ENCODE measurements around the gene UBXN2A. TPM values are rescaled to one million over a fixed set of nuclear protein-coding genes. Genes with fewer than 3 reads are reported as not detected.
A peak's percentile ranks its signal among the peaks of the same experiment; 100 is the strongest.

The UBXN2A gene
- total and polyA plus RNA-seq, 2 of the 8 experiments (the other 6 are each of a cell fraction or from before 2014, with no cell fraction given), result 3.6 to 20.4 TPM

- H3K4me2 ChIP-seq (ENCODE audit: insufficient read depth in 1 of 2, low read depth in 2 of 2, low read length in 2 of 2), result peak within 1 kb of the TSS; percentile 29 to 73
- no peak within 1 kb of the TSS for H2BK20ac ChIP-seq (ENCODE audit: low read length)
- H2BK15ac ChIP-seq (ENCODE audit: low read length), result no peak within 1 kb of the TSS
- H3K9me3 ChIP-seq (ENCODE audit: insufficient read depth in 2 of 2, low read depth in 1 of 2, low read length in 1 of 2), result no peaks in the 10 kb centered on the region
- no peak within 1 kb of the TSS for H2AK5ac ChIP-seq (ENCODE audit: low read depth, low read length)
- peak within 1 kb of the TSS; percentile 73 to 95 (median 84) for H3K4me3 ChIP-seq (ENCODE audit: extremely low read depth in 1 of 4, insufficient read depth in 2 of 4, low read depth in 3 of 4, low read length in 4 of 4)
- peaks cover 5% of the 10 kb centered on the region; the same call in 1 of the 2 replicates for H3K23me2 ChIP-seq (ENCODE audit: low read depth, low read length)
- no peak within 1 kb of the TSS for H3K14ac ChIP-seq (ENCODE audit: insufficient read length)
- peak within 1 kb of the TSS; percentile 53; the same call in 1 of the 2 replicates for H3K27ac ChIP-seq (ENCODE audit: low read depth, low read length)
- 2% methylated on average over 36 of the region's 38 CpGs; no CpG with 5 or more reads in 1 of the 2 experiments for WGBS, 2 experiments (ENCODE audit: extremely low coverage in 1 of 2, insufficient coverage in 1 of 2, insufficient read length in 1 of 2, insufficient replicate concordance in 2 of 2, low coverage in 1 of 2, low lambda C conversion rate in 2 of 2, missing lambda C conversion rate in 1 of 2)
- peaks cover 5 to 12% (median 6%) of the 10 kb centered on the region in 4 experiments; a peak in 5 of 7 replicates for H3K4me1 ChIP-seq (replicated peaks in 1 of 4; ENCODE audit: control insufficient read depth in 3 of 4, insufficient read depth in 4 of 4, low read length in 3 of 4)
- H2BK12ac ChIP-seq (ENCODE audit: low read depth, low read length), result peak within 1 kb of the TSS; percentile 52; the same call in 1 of the 2 replicates
- H3K56ac ChIP-seq (replicated peaks; ENCODE audit: insufficient read length, low read depth, low read length), result no peak within 1 kb of the TSS
- DNase-seq (ENCODE audit: low read depth in 1 of 2, low spot score in 2 of 2) (peak; percentile 82 to 94), FAIRE-seq (peak; percentile 81)
- 0 out of 2 replicates have a peak within 1 kb of the TSS, but pooled peaks have one; percentile 20 for H2BK5ac ChIP-seq (ENCODE audit: low read depth, low read length)
- H3K18ac ChIP-seq (ENCODE audit: extremely low read depth, low read length), result peak within 1 kb of the TSS; percentile 73; the same call in 1 of the 2 replicates
- peak within 1 kb of the TSS; percentile 27 for H3K4ac ChIP-seq (replicated peaks; ENCODE audit: insufficient read length, low read depth, low read length)
- H3K27me3 ChIP-seq (replicated peaks in 1 of 4; ENCODE audit: control insufficient read depth in 3 of 4, extremely low read depth in 1 of 4, insufficient read depth in 3 of 4, low read length in 3 of 4), result no peaks in the 10 kb centered on the region
- no peaks in the 10 kb centered on the region for H3K36me3 ChIP-seq (ENCODE audit: control insufficient read depth in 2 of 4, insufficient read depth in 4 of 4, low read length in 3 of 4)
- H2BK120ac ChIP-seq (replicated peaks; ENCODE audit: low read depth, low read length), result no peak within 1 kb of the TSS
- peak within 1 kb of the TSS; percentile 25 for H2AFZ ChIP-seq (ENCODE audit: low read length)
- peaks cover 0 to 3% of the 10 kb centered on the region in 2 experiments for H4K20me1 ChIP-seq (replicated peaks in 1 of 2; ENCODE audit: control insufficient read depth in 1 of 2, insufficient read depth in 2 of 2, low read length in 2 of 2)
- peak within 1 kb of the TSS; percentile 38 for H4K91ac ChIP-seq (replicated peaks; ENCODE audit: insufficient read length, low read length)
- H3K23ac ChIP-seq (ENCODE audit: insufficient read length), result no peak within 1 kb of the TSS
- H3K79me1 ChIP-seq (ENCODE audit: low read depth, low read length), result peaks cover 2% of the 10 kb centered on the region; the same call in 1 of the 2 replicates
- peak within 1 kb of the TSS; percentile 19; the same call in 1 of the 2 replicates for H4K8ac ChIP-seq (ENCODE audit: extremely low read depth, insufficient read depth, low read length)
- H3K79me2 ChIP-seq (ENCODE audit: control insufficient read depth in 1 of 2, insufficient read depth in 2 of 2, low read length in 2 of 2), result peaks cover 0 to 40% of the 10 kb centered on the region in 2 experiments; a peak in 3 of 4 replicates
- H4K5ac ChIP-seq (ENCODE audit: insufficient read length, low read depth, low read length), result peak within 1 kb of the TSS; percentile 41
- ChIA-PET CTCF (ENCODE audit: partially characterized antibody) (interaction anchor here (0.6 to 4.8 kb wide), 7 partner anchors 13 to 190 kb away, joined by 3 to 23 read pairs (median 3); partner anchors contain the start of genes ATAD2B and TP53I3), POLR2A (ENCODE audit: partially characterized antibody) (interaction anchor here (0.7 to 3.1 kb wide), 19 partner anchors 9 to 122 kb away, joined by 3 to 22 read pairs (median 5); partner anchors contain the start of genes ATAD2B, MFSD2B and SF3B6)
- peak within 1 kb of the TSS; percentile 54 to 96 (median 78) for H3K9ac ChIP-seq (replicated peaks in 1 of 4; ENCODE audit: extremely low read depth in 1 of 4, low read depth in 3 of 4, low read length in 3 of 4)
- TF ChIP-seq MAX (IDR thresholded peaks at IDR 0.05) (0 out of 2 replicates have a peak, but pooled peaks have one; percentile 19), SP1 (IDR thresholded peaks at IDR 0.05; ENCODE audit: low read depth, low read length) (peak; percentile 96), PHF8 (conservative IDR thresholded peaks at IDR 0.05; ENCODE audit: low read depth, low read length) (peak; percentile 84), HDAC6 (IDR thresholded peaks at IDR 0.05; ENCODE audit: low read depth, low read length) (no peak), POLR2AphosphoS5 (IDR thresholded peaks at IDR 0.05; ENCODE audit: low read depth, low read length) (peak; percentile 72)
These were observed 106.9 kb downstream of the UBXN2A start, which contains the start of gene WDCP for GRCh38 chr2:24046930-24047702. Gene WDCP (minus strand): TSS chr2:24047391. CDS start chr2:24039494, 7,897 bp downstream.

Measured in H1 (cell line).